Measurements from ENCODE around the gene RHPN2. TPM values are rescaled to one million over a fixed set of nuclear protein-coding genes. Genes with fewer than 3 reads are reported as not detected.
A peak's percentile ranks its signal among the peaks of the same experiment; 100 is the strongest.

RHPN2 gene
- total RNA-seq, 2 donors from 2014 or later = 2.3 TPM

DNA sequence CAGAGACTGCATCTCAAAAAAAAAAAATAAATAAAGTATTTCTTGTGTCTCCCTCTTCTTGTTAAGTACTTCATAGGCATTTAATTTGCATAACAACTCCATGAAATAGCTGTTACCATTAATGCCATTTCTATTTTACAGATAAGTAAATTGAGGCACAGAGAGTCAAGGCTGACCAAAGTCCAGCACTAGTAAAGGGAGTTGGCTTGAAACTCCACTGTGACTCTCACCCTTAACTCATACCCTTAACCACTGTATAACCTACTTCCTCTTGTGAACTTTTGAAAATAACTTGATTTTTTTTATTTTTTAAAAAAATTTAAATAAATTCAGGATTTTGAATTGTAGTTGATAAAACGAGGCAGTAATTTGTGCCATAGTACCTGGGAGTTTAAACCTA lies 22.3 kb upstream of the RHPN2 start:
- no peak overlapping the region for H3K4me3 Mint-ChIP-seq
- ATAC-seq (replicated peaks) = no peak
- no peaks in the 10 kb centered on the region for H3K27me3 Mint-ChIP-seq
- peaks cover 47% of the 10 kb centered on the region for H3K36me3 Mint-ChIP-seq (ENCODE audit: low read depth)
- no peaks in the 10 kb centered on the region for H3K9me3 Mint-ChIP-seq
- H3K4me1 Mint-ChIP-seq = peaks cover 6% of the 10 kb centered on the region
- no peak overlapping the region for H3K27ac Mint-ChIP-seq

DNA sequence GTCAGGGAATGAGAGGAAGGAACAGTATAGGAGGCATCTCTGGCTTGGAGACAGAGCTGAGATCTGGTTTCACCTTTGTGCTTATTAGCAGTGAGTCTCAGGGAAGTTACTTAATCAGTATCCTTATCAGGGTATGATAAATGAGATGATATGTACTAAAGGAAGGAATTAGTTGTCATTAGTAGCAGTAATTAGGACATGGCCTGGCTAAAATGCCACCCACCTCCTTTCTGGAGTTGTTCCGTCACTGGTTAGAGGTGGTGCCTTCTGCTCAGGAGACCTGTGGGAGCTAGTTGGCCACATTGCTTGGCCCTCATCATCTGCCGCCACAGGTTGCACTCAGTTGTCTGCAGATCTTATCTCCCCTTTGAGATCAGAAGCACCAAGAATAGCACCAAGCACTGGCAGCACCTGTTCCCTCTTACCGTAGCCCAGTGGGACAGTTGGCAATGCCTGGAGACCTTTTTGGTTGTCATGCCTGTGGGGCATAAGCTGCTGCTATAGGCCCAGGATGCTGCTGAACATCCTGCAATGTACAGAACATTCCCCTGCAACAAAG lies 21.0 kb upstream of the RHPN2 start:
- Mint-ChIP-seq H3K27me3 (no peaks in the 10 kb centered on the region), H3K4me1 (peaks cover 15% of the 10 kb centered on the region), H3K9me3 (no peaks in the 10 kb centered on the region), H3K27ac (peak overlapping the region; percentile 28), H3K36me3 (ENCODE audit: low read depth) (peaks cover 41% of the 10 kb centered on the region), H3K4me3 (no peak overlapping the region)
- no peak for ATAC-seq (replicated peaks)

DNA sequence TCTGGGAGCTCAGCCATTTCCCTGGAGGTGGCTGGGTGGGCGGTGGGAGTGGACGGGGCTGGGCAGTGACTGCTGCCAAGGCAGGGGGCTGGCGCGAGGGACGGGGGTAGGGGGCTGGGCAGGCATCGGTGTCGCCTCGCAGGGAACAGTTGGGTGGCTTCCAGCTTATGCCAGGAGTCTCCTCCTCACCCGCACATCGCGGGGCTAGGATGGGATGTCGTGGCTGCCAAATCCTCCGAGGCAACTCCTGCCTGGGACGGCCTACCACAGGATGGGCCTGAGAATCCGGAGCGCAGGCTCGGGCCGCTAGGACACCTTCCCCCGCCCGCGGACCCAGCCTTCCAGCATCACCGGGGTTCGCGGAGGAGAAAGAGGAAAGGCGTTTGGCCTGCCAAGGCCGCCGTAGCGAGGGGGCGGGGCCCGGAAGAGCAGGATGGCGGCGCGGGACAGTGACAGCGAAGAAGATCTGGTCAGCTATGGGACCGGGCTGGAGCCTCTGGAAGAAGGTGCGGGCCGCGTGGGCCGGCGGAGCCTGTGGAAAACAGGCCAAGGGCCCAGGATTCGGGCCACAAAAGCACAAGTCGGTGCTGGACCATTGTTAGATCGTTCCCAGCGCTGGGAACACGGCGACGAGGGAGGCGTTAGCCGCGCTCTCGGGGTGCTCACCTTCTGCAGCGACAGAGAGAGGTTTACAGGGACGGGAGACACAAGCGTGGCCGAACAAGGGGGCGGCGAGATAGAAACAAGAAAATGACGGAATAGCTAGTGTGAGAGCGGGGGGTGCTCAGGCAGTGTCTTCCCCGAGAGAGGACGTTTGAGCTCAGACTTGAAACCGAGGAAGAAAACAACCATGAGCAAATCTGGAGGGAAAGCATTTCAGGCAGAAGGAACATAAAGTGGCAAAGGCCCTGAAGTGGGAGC lies 16.3 kb upstream of the RHPN2 start, which contains the start of gene GPATCH1:
TSS of gene GPATCH1 (plus strand) at position 421 of the 921 bp plus-strand sequence. CDS start at position 434, 13 bp downstream.
- H3K9me3 Mint-ChIP-seq = no peaks in the 10 kb centered on the region
- peaks cover 7% of the 10 kb centered on the region for H3K36me3 Mint-ChIP-seq (ENCODE audit: low read depth)
- H3K27me3 Mint-ChIP-seq = no peaks in the 10 kb centered on the region
- peak; percentile 95 for ATAC-seq (replicated peaks)
- H3K4me1 Mint-ChIP-seq = peaks cover 11% of the 10 kb centered on the region
- H3K4me3 Mint-ChIP-seq = peak within 1 kb of the TSS; percentile 100
- H3K27ac Mint-ChIP-seq = peak within 1 kb of the TSS; percentile 99

DNA sequence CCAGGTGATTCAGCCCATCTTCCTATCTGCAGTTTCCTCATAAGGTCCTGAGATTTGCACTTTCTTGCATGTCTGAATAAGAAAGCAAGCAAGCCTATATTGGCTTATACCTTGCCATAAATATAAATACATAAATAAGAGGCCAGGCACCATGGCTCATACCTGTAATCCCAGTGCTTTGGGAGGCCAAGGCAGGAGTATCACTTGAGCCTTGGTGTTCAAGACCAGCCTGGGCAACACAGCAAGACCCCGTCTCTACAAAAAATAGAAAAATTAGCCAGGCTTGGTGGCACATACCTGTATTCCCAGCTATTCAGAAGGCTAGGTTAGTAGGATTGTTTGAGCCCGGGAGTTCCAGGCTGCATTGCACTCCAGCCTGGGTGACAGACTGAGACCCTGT lies 10.8 kb upstream of the RHPN2 start:
- Mint-ChIP-seq H3K4me3 (no peak overlapping the region), H3K36me3 (ENCODE audit: low read depth) (no peaks in the 10 kb centered on the region), H3K9me3 (no peaks in the 10 kb centered on the region), H3K27ac (no peak overlapping the region), H3K4me1 (no peaks in the 10 kb centered on the region), H3K27me3 (no peaks in the 10 kb centered on the region)
- ATAC-seq (replicated peaks) = no peak

DNA sequence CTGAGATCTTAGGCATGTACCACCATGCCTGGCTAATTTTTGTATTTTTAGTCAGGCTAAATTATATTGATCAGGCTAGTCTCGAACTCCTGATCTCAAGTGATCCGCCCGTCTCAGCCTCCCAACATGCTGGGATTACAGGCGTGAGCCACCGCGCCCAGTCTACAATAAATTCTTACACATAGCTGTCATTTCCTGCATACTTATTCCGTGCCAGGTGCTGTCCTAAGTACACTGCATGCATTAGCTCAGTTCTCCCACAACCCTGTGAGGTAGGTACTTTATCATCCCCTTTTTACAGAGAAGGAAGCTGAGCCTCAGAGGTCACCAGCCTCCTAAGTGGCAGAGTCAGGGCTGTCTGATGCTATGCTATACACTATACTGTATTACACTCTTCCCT lies 7.2 kb upstream of the RHPN2 start:
- no peak for ATAC-seq (replicated peaks)
- no peaks in the 10 kb centered on the region for H3K27me3 Mint-ChIP-seq
- no peaks in the 10 kb centered on the region for H3K36me3 Mint-ChIP-seq (ENCODE audit: low read depth)
- no peaks in the 10 kb centered on the region for H3K4me1 Mint-ChIP-seq
- no peaks in the 10 kb centered on the region for H3K9me3 Mint-ChIP-seq
- H3K4me3 Mint-ChIP-seq = no peak overlapping the region
- no peak overlapping the region for H3K27ac Mint-ChIP-seq

DNA sequence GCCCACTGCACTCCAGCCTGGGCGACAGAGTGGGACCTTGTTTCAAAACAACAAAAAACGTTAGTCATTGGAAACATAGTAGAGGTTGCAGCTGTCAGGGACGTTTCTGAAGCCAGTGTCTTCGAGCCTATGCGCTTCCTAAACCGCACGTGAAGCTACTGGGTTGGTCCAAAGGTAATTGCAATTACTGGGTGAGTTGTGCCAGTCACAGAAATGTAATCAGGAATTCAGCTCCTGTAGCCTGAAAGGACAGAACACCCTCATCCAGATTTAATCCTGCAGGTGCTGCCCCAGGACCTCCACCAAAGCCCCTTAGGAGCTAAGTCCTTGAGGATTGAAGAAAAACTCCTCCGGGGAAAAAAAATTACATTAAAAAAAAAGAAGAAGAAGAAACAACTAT lies 2.4 kb upstream of the RHPN2 start:
- no peak for ATAC-seq (replicated peaks)
- H3K27ac Mint-ChIP-seq = no peak overlapping the region
- peaks cover 4% of the 10 kb centered on the region for H3K27me3 Mint-ChIP-seq
- no peaks in the 10 kb centered on the region for H3K4me1 Mint-ChIP-seq
- H3K36me3 Mint-ChIP-seq (ENCODE audit: low read depth) = no peaks in the 10 kb centered on the region
- H3K9me3 Mint-ChIP-seq = no peaks in the 10 kb centered on the region
- H3K4me3 Mint-ChIP-seq = no peak overlapping the region

DNA sequence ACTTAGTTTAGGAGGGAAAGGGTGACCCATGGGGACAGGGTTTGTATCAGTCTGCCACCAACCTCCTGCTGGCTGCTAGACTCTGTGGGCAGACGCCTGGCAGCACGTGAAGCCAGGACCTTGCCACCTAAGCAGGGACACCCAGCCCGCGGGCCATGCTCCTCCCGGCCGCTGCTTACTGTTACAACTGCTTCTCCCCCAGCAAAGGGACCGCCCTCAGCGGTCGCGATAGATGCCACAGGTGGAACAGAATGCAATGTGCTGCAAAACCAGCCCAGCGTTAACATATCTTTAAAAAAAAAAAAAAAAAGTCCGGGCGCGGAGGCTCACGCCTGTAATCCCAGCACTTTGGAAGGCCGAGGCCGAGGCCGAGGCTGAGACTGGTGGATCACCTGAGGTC lies 1.9 kb upstream of the RHPN2 start:
- H3K36me3 Mint-ChIP-seq (ENCODE audit: low read depth) = no peaks in the 10 kb centered on the region
- no peaks in the 10 kb centered on the region for H3K4me1 Mint-ChIP-seq
- no peaks in the 10 kb centered on the region for H3K9me3 Mint-ChIP-seq
- ATAC-seq (replicated peaks) = no peak
- H3K4me3 Mint-ChIP-seq = peak overlapping the region; percentile 42
- no peak overlapping the region for H3K27ac Mint-ChIP-seq
- H3K27me3 Mint-ChIP-seq = peaks cover 4% of the 10 kb centered on the region

DNA sequence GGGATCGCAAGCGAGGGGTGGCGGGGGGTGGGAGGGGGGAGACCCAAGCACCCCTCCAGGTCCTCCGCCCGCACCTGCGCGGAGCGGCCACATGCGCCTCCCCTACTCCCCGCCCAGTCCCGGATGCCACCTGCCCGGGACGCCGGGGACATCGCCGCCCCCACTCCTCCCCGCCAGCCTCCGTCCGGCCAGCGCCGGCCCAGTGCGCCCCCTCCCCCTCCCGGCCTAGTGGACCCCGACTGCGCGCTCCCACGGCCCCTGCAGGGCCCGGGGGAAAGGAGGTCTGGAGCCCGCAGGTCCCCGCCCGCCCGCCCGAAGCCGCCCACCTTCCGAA lies 263 bp downstream of the RHPN2 start:
- no peaks in the 10 kb centered on the region for H3K4me1 Mint-ChIP-seq
- peaks cover 7% of the 10 kb centered on the region for H3K27me3 Mint-ChIP-seq
- peak; percentile 65 for ATAC-seq (replicated peaks)
- H3K36me3 Mint-ChIP-seq (ENCODE audit: low read depth) = no peaks in the 10 kb centered on the region
- no peaks in the 10 kb centered on the region for H3K9me3 Mint-ChIP-seq
- no peak overlapping the region for H3K27ac Mint-ChIP-seq
- H3K4me3 Mint-ChIP-seq = peak overlapping the region; percentile 63

DNA sequence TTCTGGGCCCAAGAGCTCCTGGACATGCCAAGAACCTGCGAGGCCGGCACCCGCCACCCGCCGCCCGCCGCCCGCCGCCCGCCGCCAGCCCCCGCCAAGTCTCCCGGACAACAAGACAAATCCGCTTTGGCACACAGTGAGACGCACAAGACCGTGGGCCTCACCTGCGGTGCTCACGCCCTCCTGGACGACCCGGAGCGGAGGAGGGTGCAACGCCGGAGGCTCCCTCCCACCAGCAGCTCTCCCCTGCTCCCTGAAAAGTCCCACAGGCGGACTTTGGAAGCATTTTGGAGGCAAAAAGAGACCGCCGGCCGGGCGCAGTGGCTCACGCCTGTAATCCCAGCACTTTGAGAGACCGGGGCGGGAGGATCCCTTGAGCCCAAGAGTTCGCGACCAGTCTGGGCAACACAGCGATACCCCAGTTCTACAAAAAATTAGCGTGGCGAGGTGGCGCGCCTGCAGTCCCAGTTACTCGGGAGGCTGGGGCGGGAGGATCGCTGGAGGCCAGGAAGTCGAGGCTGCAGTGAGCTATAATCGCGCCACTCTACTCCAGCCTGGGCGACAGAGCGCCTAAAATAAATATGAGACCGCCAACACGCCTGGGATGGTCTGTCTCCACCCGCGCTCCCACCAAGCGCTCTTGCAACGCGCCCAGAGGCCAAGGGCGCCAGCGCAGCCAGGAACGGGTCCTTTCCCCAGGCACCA lies 783 bp downstream of the RHPN2 start:
- H3K27ac Mint-ChIP-seq = no peak overlapping the region
- H3K27me3 Mint-ChIP-seq = peaks cover 8% of the 10 kb centered on the region
- peak overlapping the region; percentile 63 for H3K4me3 Mint-ChIP-seq
- H3K36me3 Mint-ChIP-seq (ENCODE audit: low read depth) = no peaks in the 10 kb centered on the region
- no peaks in the 10 kb centered on the region for H3K4me1 Mint-ChIP-seq
- H3K9me3 Mint-ChIP-seq = no peaks in the 10 kb centered on the region
- ATAC-seq (replicated peaks) = no peak

DNA sequence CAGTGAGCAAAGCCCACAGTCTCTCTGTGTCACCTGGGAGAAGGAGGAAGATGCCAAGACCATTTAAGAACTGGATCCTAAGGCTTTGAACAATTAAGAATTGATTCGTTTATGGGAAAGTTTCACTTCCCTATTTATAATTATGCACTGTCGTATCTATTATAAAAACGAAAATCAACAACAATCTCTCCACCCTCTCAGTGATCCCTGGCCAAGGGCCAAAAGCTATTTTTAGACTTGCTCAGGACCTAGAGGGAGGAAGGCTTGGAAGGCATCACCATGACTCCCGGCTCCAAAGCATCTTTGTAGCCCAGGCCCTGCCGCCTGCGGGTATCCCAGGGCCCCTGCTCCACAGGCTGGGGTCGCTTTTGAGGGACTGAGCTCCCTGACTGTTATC lies 1.3 kb downstream of the RHPN2 start:
- Mint-ChIP-seq H3K36me3 (ENCODE audit: low read depth) (no peaks in the 10 kb centered on the region), H3K27me3 (peaks cover 8% of the 10 kb centered on the region), H3K4me1 (no peaks in the 10 kb centered on the region), H3K27ac (no peak overlapping the region), H3K4me3 (peak overlapping the region; percentile 63), H3K9me3 (no peaks in the 10 kb centered on the region)
- ATAC-seq (replicated peaks) = no peak

DNA sequence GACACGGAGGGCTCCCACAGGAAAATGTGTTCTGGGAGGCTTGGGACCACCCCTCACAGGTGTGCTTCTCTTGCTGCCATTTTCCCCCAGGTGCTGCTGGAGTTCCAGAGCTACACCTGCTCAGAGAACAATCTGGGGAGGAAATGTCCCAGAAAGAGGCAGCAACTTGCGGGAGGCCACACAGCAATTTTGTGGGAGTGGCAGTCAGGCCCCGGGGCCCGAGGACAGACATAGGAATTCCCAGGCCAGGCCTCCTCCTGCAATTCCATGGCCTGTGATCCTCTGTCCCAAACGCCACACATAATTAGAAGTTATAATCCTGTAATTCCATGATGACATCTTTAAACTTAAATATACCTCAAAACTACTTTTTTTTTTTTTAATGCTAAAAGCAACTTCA lies 1.8 kb downstream of the RHPN2 start:
- Mint-ChIP-seq H3K4me3 (no peak overlapping the region), H3K27ac (no peak overlapping the region), H3K4me1 (no peaks in the 10 kb centered on the region), H3K27me3 (peaks cover 8% of the 10 kb centered on the region), H3K36me3 (ENCODE audit: low read depth) (no peaks in the 10 kb centered on the region), H3K9me3 (no peaks in the 10 kb centered on the region)
- ATAC-seq (replicated peaks) = no peak

DNA sequence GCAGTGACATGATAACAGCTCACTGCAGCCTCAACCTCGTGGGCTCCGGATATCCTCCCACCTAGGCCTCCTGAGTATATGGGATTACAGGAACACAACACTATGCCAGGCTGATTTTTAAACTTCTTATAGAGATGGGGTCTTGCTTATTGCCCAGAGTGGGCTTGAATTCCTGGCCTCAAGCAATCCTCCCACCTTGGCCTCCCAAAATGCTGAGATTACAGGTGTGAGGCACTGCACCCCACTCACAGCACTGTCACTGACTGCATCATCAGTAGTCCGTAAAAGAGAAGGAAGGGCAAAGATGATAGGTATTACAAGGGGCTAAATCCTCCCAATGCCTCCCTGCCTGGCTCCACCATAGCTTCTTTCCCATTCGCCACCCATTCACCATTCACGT lies 4.1 kb downstream of the RHPN2 start:
- Mint-ChIP-seq H3K9me3 (no peaks in the 10 kb centered on the region), H3K27ac (no peak overlapping the region), H3K27me3 (peaks cover 8% of the 10 kb centered on the region), H3K4me3 (no peak overlapping the region), H3K4me1 (no peaks in the 10 kb centered on the region), H3K36me3 (ENCODE audit: low read depth) (no peaks in the 10 kb centered on the region)
- no peak for ATAC-seq (replicated peaks)

DNA sequence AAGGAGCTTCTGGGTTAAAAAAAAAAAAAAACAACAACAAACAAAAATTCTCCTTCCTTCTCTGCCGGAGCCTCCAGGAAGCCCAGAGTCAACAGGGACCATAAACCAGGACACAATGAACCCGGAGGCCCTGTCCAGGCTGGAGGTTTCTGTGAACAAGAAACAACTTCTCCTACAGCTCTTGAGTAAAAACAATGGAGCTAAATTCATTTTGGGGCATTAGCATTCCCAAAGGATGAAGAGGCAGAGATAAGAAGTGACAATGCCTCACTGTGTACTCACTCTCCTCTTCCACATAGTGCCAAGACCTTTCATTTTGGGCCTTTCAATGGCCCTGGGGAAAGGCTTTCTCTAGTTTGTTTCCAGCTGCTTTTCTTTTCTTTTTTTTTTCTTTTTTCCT lies 9.0 kb downstream of the RHPN2 start:
- no peak overlapping the region for H3K4me3 Mint-ChIP-seq
- no peak for ATAC-seq (replicated peaks)
- no peak overlapping the region for H3K27ac Mint-ChIP-seq
- H3K27me3 Mint-ChIP-seq = peaks cover 4% of the 10 kb centered on the region
- no peaks in the 10 kb centered on the region for H3K9me3 Mint-ChIP-seq
- H3K36me3 Mint-ChIP-seq (ENCODE audit: low read depth) = no peaks in the 10 kb centered on the region
- H3K4me1 Mint-ChIP-seq = no peaks in the 10 kb centered on the region

DNA sequence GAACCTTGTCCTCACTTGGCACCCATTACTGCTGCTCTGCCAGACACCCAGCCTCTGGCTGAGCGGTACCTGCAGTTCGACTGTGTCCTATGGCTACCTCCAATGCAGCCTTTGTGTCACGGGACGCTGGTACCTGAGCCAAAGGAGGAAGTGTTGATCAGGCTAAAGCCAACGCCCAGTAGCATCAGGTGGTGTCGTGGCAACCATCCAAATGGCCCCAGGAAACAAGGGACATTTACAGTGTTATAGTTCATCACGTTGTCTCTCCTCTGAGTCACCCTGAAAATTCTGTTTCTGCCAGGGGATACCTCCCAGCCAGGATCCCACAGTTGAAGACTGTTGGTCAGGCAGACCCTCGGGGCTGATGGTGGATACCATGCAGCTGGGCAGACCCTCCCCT lies 10.1 kb downstream of the RHPN2 start:
- Mint-ChIP-seq H3K9me3 (no peaks in the 10 kb centered on the region), H3K27me3 (peaks cover 3% of the 10 kb centered on the region), H3K27ac (no peak overlapping the region), H3K4me1 (no peaks in the 10 kb centered on the region), H3K4me3 (no peak overlapping the region), H3K36me3 (ENCODE audit: low read depth) (no peaks in the 10 kb centered on the region)
- ATAC-seq (replicated peaks) = no peak

Data from activated T-helper 17 cell treated with anti-CD3 and anti-CD28 coated beads, Interleukin-2, amount 50 U/mL, for 72 hours (primary cell).